ENCODE data around the gene CHPT1.
A peak's percentile ranks its signal among the peaks of the same experiment; 100 is the strongest.

CHPT1 gene

GRCh38 chr12:101764051-101764792 lies 66.8 kb downstream of the CHPT1 start:
- peak overlapping the region; percentile 68 for H3K27ac ChIP-seq
- TF ChIP-seq ZFX (IDR thresholded peaks at IDR 0.05; ENCODE audit: borderline replicate concordance): no peak
- TF ChIP-seq CTCF (IDR thresholded peaks at IDR 0.05): no peak

GRCh38 chr12:101767537-101767936 lies 70.1 kb downstream of the CHPT1 start:
- peak overlapping the region; percentile 68 for H3K27ac ChIP-seq

GRCh38 chr12:101768781-101769180 lies 71.3 kb downstream of the CHPT1 start:
- TF ChIP-seq ZFX (IDR thresholded peaks at IDR 0.05; ENCODE audit: borderline replicate concordance) (no peak), CTCF (IDR thresholded peaks at IDR 0.05) (no peak)

More at GRCh38 chr12:101767537-101767936, 70.1 kb downstream of the CHPT1 start:
- TF ChIP-seq CTCF (IDR thresholded peaks at IDR 0.05): peak; percentile 39
- no peak for TF ChIP-seq ZFX (IDR thresholded peaks at IDR 0.05; ENCODE audit: borderline replicate concordance)

GRCh38 chr12:101769865-101770264 lies 72.4 kb downstream of the CHPT1 start:
- peak overlapping the region; percentile 68 for H3K27ac ChIP-seq
- TF ChIP-seq ZFX (IDR thresholded peaks at IDR 0.05; ENCODE audit: borderline replicate concordance) (no peak), CTCF (IDR thresholded peaks at IDR 0.05) (no peak)

More at GRCh38 chr12:101768781-101769180, 71.3 kb downstream of the CHPT1 start:
- peak overlapping the region; percentile 68 for H3K27ac ChIP-seq

- peak overlapping the region; percentile 43 for H3K27ac ChIP-seq
- no peak for TF ChIP-seq CTCF (IDR thresholded peaks at IDR 0.05)
- TF ChIP-seq ZFX (IDR thresholded peaks at IDR 0.05; ENCODE audit: borderline replicate concordance): no peak
These were observed 74.8 kb downstream of the CHPT1 start for GRCh38 chr12:101772012-101772775.

- no peak overlapping the region; the same call in 1 of the 2 replicates for H3K27ac ChIP-seq
- TF ChIP-seq ZFX (IDR thresholded peaks at IDR 0.05; ENCODE audit: borderline replicate concordance) (no peak), CTCF (IDR thresholded peaks at IDR 0.05) (peak; percentile 99)
These were observed 76.3 kb downstream of the CHPT1 start for GRCh38 chr12:101773650-101774162.

Measured in 22Rv1 (cell line).